Osteoblast (primary cell): ENCODE data around the gene SPRTN. TPM values are rescaled to one million over a fixed set of nuclear protein-coding genes. Genes with fewer than 3 reads are reported as not detected.

Source experiments
- DNase-seq: peaks from one replicate; pipeline ENCODE4 v3.0.0; 2011; ENCODE audit warnings: low spot score, mixed read lengths; ENCODE audit not compliant: insufficient read length; ENCODE audit errors: missing footprints
- H2AFZ ChIP-seq: 2 replicates; pipeline ENCODE4 v1.6.0; 2011; ENCODE audit warnings: mild to moderate bottlenecking, low read length
- H3K27ac ChIP-seq: 2 replicates; pipeline ENCODE4 v1.5.1; 2011; ENCODE audit warnings: mild to moderate bottlenecking, low read depth, low read length, moderate library complexity
- H3K27me3 ChIP-seq: 2 replicates; pipeline ENCODE4 v1.6.0; 2012; ENCODE audit warnings: mild to moderate bottlenecking, control low read depth, inconsistent platforms, low read length, moderate library complexity; ENCODE audit not compliant: insufficient read depth
- H3K36me3 ChIP-seq: 2 replicates; pipeline ENCODE4 v1.5.1; 2011; ENCODE audit warnings: mild to moderate bottlenecking, low read length, control low read depth, moderate library complexity; ENCODE audit not compliant: insufficient read depth
- H3K4me1 ChIP-seq: 2 replicates; pipeline ENCODE4 v1.5.1; 2011; ENCODE audit warnings: mild to moderate bottlenecking, low read length, control low read depth, moderate library complexity; ENCODE audit not compliant: insufficient read depth
- H3K4me2 ChIP-seq: 2 replicates; pipeline ENCODE4 v1.6.0; 2011; ENCODE audit warnings: mild to moderate bottlenecking, low read length; ENCODE audit not compliant: insufficient read depth
- H3K4me3 ChIP-seq: fragments of 200-600 bp; sonication (generic); 3 replicates; pipeline ENCODE4 v1.5.1; 2012; ENCODE audit warnings: mild to moderate bottlenecking, low read length, inconsistent platforms; ENCODE audit not compliant: insufficient read depth
- H3K79me2 ChIP-seq: 2 replicates; pipeline ENCODE4 v1.6.0; 2012; ENCODE audit warnings: mild to moderate bottlenecking, low read length, control low read depth, inconsistent platforms; ENCODE audit not compliant: insufficient read depth
- H3K9me3 ChIP-seq: 2 replicates; pipeline ENCODE4 v1.5.1; 2011; ENCODE audit warnings: low read depth, low read length, control low read depth
- H4K20me1 ChIP-seq: 2 replicates; pipeline ENCODE4 v1.6.0; 2012; ENCODE audit warnings: mild to moderate bottlenecking, low read length, control low read depth; ENCODE audit not compliant: insufficient read depth
- CTCF ChIP-seq: IDR thresholded peaks from 2 replicates; pipeline ENCODE4 v1.5.1; 2011; ENCODE audit warnings: mild to moderate bottlenecking, low read depth, low read length, moderate library complexity; ENCODE audit errors: extremely low read depth
- total RNA-seq: library from RNA; depleted of rRNA; stranded (reverse); fragments of >200 nt; gene quantifications from 2 replicates; pipeline ENCODE4 v1.2.3, GENCODE V29; 2012

Gene SPRTN
- total RNA-seq, 1 donor = 17.0 TPM

GRCh38 chr1:231322880-231323530 is 15.1 kb upstream of the SPRTN start:
- Histone ChIP-seq H3K4me3 (no peak overlapping the region), H3K36me3 (no peaks in the 10 kb centered on the region), H3K4me2 (no peak overlapping the region), H2AFZ (no peak overlapping the region), H3K9me3 (no peaks in the 10 kb centered on the region), H3K27ac (no peak overlapping the region), H3K4me1 (no peaks in the 10 kb centered on the region), H3K79me2 (no peaks in the 10 kb centered on the region), H3K27me3 (no peaks in the 10 kb centered on the region), H4K20me1 (no peaks in the 10 kb centered on the region)
- no peak for DNase-seq
- TF ChIP-seq CTCF = no peak

GRCh38 chr1:231324660-231325059 is 13.4 kb upstream of the SPRTN start:
- no peak overlapping the region for H3K4me3 ChIP-seq
- no peaks in the 10 kb centered on the region for H3K4me1 ChIP-seq
- H4K20me1 ChIP-seq = no peaks in the 10 kb centered on the region
- H3K79me2 ChIP-seq = no peaks in the 10 kb centered on the region
- TF ChIP-seq CTCF = no peak
- no peak for DNase-seq
- H3K4me2 ChIP-seq = no peak overlapping the region
- no peak overlapping the region for H3K27ac ChIP-seq
- H3K27me3 ChIP-seq = no peaks in the 10 kb centered on the region
- no peaks in the 10 kb centered on the region for H3K36me3 ChIP-seq
- no peaks in the 10 kb centered on the region for H3K9me3 ChIP-seq
- H2AFZ ChIP-seq = no peak overlapping the region

DNA sequence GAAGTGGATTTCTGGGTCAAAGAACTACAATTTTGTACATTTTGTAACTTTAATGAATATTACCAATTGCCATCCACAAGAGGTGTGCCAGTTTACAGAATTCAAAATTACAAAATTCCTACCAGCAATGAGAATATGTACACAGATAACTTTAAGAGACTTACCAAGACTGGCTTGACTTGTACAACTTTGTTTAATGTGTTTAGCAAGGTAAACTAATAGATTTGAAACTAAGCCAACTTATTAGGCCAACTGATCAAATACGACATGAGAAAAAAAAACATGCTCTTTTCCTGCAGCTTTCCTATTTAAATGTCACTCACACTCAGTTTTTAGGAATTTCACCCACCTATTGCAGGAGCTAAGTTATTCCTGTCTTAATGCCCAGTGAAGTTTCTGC is 11.8 kb upstream of the SPRTN start:
- no peaks in the 10 kb centered on the region for H3K36me3 ChIP-seq
- H3K4me1 ChIP-seq = no peaks in the 10 kb centered on the region
- no peaks in the 10 kb centered on the region for H3K79me2 ChIP-seq
- DNase-seq = no peak
- no peaks in the 10 kb centered on the region for H4K20me1 ChIP-seq
- H3K27me3 ChIP-seq = no peaks in the 10 kb centered on the region
- H3K27ac ChIP-seq = no peak overlapping the region
- no peaks in the 10 kb centered on the region for H3K9me3 ChIP-seq
- no peak overlapping the region for H3K4me2 ChIP-seq
- no peak for TF ChIP-seq CTCF
- no peak overlapping the region for H2AFZ ChIP-seq
- no peak overlapping the region for H3K4me3 ChIP-seq

GRCh38 chr1:231327617-231328016 is 10.5 kb upstream of the SPRTN start:
- no peaks in the 10 kb centered on the region for H3K4me1 ChIP-seq
- no peak overlapping the region for H2AFZ ChIP-seq
- no peak overlapping the region for H3K4me2 ChIP-seq
- H3K79me2 ChIP-seq = peaks cover under 1% of the 10 kb centered on the region
- H3K27me3 ChIP-seq = no peaks in the 10 kb centered on the region
- no peak overlapping the region for H3K27ac ChIP-seq
- H3K36me3 ChIP-seq = no peaks in the 10 kb centered on the region
- TF ChIP-seq CTCF = no peak
- no peak overlapping the region for H3K4me3 ChIP-seq
- H4K20me1 ChIP-seq = peaks cover 3% of the 10 kb centered on the region
- DNase-seq = no peak
- no peaks in the 10 kb centered on the region for H3K9me3 ChIP-seq
